NCI-H2196 treated with DMSO at 0.1 percent for 48 hours (cell line): ENCODE data around the gene DNAH14.
"Not testable (repeated sequence)": the region's sequence is repeated elsewhere in the genome, so short reads cannot be mapped to it uniquely, and the experiment has no call there.

Experiments
- DNase-seq: peaks from one replicate; lab custom pipeline; 2025; ENCODE audit not compliant: unreplicated experiment; lab: John Stamatoyannopoulos, UW

DNAH14 gene

DNA sequence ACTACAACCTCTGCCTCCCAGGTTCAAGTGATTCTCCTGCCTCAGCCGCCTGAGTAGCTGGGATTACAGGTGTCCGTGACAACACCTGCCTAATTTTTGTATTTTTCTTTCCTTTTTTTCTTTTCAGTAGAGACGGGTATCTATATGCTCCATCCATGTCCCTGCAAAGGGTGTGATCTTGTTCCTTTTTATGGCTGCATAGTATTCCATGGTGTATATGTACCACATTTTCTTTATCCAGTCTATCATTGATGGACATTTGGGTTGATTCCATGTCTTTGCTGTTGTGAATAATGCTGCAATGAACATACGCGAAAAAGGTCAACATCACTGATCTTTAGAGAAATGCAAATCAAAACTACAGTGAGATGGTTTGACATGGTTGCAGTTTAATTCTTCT lies 62.1 kb downstream of the DNAH14 start:
- not testable (repeated sequence) for DNase-seq

DNA sequence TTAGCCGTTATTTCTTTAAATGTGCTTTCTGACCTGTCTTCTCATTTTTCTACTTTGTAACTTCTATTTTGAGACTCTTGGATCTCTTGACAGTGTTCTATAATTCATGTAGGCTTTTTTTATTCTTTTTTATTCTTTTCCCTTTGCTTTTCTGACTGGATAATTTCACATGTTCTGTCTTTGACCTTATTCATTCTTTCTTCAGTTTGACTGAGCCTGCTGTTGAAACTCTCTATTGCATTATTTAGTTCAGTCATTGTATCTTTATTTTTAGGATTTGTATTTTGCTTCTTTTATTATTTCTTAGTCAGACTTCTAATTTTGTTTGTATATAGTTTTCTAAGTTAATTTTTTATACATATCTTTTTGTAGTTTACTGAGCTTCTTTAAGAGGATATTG lies 66.1 kb downstream of the DNAH14 start:
- DNase-seq: no peak

DNA sequence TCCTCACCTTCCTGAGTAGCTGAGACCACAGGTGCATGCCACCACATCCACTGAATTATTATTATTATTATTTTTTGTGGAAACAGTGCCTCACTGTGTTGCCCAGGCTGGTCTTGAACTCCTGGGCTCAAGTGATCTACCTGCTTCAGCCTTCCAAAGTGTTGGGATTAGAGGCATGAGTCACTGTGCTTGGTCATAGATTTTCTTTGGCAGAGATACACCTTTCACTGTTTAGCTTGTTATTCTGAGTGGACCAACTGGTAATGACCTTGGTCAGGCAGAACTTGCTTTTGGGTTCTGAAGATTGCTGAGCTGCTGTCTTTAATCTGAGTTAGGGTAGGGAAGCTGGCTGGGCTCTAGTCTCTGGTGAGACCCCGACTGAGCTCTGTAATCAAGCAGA lies 66.8 kb downstream of the DNAH14 start:
- DNase-seq: no peak

DNA sequence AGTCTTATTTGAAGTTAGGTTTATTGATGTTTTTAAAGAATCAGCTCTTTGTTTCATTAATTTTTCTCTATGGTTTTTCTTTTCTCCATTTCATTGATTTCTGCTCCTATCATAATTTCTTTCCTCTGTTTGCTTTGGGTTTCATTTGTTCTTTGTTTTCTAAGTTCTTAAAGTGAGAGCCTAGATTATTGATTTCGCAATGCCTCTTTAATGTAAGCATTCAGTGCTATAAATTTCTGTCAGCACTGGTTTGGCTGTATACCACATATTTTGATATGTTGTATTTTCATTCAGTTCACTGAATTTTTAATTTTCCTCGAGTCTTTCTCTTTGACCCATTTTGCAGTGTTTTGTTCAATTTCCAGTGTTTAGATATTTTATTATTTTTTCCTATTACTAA lies 68.7 kb downstream of the DNAH14 start:
- DNase-seq: no peak

- DNase-seq: no peak
These were observed 74.9 kb downstream of the DNAH14 start for GRCh38 chr1:225004396-225004795.

DNA sequence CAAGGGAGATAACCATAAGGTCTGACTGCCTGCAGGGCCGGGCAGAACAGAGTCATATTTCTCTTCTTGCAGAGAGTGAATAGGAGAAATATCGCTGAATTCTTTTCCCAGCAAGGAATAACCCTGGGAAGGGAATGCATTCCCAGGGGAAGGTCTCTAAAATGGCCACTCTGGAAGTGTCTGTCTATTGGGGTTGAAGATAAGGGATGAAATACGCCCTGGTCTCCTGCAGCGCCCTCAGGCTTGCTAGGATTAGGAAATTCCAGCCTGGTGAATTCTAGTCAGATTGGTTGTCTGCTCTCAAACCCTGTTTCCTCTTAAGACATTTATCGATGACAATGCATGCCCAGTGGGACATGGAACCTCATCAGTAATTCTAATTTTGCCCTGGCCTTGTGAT lies 76.9 kb downstream of the DNAH14 start:
- not testable (repeated sequence) for DNase-seq

GRCh38 chr1:225008050-225008449 lies 78.6 kb downstream of the DNAH14 start:
- not testable (repeated sequence) for DNase-seq

DNA sequence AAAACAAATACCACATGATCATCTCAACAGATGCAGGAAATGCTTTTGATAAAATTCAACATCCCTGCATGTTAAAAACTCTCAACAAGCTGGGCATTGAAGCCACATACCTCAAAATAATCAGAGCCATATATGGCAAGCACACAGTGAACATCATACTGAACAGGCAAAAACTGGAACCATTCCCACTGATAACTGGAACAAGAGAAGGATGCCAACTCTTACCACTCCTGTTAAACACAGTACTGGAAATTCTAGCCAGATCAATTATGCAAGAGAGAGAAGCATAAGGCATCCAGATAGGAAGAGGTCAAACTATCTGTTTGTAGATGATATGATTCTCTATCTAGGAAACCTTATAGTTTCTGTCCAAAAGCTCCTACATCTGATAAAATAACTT lies 91.6 kb downstream of the DNAH14 start:
- no peak for DNase-seq

DNA sequence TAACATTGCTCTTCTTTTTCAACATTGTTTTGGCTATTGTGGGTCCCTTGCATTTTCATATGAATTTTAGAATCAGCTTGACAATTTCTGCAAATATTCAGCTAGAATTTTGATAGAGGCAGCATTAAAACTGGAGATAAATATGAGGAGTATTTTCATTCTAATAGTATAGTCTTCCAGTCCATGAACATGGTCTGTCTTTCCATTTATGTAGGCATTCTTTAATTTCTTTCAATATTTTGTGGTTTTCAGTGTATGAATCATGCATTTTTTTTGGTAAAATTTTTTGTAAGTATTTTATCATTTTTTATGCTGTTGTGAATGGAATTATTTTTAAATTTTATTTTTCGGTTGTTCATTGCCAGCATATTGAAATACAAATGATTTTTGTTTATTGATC lies 97.2 kb downstream of the DNAH14 start:
- no peak for DNase-seq

GRCh38 chr1:225036441-225036840 lies 107.0 kb downstream of the DNAH14 start:
- DNase-seq: not testable (repeated sequence)

DNA sequence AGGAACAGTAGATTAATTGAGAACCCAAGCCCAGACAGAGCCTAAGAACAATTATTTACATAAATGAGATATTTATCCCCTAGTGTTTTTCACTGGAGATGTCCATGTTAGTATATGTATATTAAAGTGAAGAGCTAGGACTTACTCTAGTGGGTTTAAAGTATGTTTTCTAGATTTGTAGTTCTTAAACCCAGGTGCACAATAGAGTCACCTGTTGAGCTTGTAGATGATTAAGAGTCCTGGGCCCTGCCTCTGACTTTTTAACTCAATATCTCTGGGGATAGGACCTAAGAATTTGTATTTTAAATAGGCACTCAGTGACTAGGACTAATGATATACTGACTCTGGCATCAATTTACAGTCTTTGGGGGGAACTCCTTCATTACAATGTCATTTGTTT lies 112.8 kb downstream of the DNAH14 start:
- no peak for DNase-seq

DNA sequence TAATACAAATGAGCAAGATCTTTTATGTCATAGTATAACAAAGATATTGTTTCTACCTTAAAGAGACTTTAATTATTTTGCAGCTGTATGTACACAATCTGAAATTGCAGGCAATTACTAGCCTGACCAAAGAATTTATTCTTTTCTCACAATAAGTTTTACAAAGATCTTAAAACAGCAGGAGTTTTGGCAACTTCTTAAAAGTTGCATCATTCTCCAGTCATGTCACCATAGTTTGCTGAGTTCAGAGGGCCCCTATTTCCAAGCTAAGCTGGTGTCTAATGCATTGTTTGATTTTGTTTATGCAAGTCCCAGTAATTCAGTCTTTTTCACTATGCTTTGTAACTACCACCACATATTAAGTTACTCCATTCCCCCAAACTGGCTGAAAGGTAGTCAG lies 114.8 kb downstream of the DNAH14 start:
- no peak for DNase-seq

GRCh38 chr1:225049594-225049993 lies 120.1 kb downstream of the DNAH14 start:
- no peak for DNase-seq

DNA sequence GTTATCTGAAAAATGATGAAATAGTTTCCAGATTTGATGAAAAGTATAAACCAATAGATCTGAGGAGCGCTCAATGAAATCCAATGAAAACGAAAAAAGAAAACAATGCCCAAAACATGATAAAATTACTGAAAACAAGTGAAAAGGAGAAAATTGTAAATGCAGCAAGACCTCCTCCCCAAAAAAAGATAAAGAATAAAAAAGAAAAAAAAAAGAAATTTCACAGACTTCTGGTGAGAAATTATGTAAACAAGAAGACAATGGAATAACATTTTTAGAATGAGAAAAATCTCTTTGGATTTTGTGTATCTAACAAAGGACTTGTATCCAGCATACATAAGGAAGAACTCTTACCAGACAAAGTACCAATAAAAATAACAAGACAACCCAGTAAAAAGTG lies 134.2 kb downstream of the DNAH14 start:
- DNase-seq: no peak

GRCh38 chr1:225070972-225071371 lies 141.5 kb downstream of the DNAH14 start:
- DNase-seq: no peak

- no peak for DNase-seq
These were observed 167.7 kb downstream of the DNAH14 start for GRCh38 chr1:225097175-225097574.

DNA sequence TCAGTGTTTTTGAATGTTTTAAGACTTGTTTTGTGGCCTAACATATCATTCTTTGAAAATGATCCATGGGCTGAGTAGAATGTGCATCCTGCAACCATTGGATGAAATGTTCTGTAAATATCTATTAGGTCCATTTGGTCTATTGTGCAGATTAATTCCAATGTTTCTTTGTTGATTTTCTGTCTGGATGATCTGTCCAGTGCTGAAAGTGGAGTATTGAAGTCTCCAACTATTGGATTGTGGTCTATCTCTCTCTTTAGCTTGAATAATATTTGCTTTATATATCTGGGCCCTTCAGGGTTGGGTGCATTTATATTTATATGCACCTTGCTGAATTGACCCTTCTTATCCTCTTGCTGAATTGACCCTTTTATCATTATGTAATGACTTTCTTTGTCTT lies 181.5 kb downstream of the DNAH14 start:
- DNase-seq: no peak

DNA sequence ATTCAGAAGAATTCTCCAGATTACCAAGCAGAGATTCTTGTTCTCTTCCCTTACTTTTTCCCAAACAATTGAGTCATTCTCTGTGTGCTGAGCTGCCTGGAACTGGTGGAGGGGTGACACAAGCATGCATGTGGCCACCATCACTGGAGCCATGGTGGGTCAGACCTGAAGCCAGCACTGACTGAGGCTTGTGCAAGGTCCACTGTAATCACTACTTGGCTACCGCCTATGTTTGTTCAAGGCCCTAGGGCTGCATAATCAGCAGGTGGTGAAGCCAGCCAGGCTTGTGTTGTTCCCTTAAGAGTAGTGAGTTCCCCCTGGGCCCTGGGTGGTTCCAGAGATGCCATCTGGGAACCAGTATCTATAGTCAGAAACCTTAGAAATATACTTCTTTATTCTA lies 183.8 kb downstream of the DNAH14 start:
- no peak for DNase-seq

GRCh38 chr1:225114354-225114990 lies 185.0 kb downstream of the DNAH14 start:
- no peak for DNase-seq

DNA sequence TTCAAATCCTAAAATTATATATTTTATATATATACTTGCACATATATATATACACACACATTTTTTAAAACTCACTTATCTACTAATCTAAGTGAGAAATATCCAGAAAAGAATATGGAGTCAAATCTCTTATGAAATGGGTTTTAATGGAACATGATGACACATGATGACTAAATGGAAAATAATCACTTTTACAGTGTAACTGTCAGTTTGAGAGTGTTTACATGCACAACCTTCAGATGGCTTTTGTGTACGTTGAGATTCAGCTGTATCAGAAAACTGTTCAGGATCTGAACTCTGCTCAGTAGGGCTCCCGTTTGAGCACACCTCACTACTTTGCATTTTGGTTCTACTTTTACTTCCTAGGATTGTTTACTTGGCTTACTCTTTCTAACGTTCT lies 189.8 kb downstream of the DNAH14 start:
- DNase-seq: no peak

DNA sequence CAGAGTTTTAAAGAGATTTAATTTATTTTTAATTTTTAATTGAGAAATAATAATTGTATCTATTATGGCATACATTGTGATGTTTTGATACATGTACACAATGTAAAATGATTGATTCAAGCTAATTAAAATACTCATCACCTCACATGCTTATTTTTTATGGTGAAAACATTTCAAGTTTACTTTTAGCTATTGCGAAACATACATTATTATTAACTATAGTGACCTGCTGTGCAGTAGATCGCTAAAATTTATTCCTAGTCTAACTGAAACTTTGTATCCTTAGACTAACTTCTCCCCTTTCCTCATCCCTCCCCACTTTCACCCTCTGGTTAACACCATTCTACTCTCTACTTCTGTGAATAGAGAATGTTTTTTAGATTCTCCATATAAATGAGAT lies 191.6 kb downstream of the DNAH14 start:
- DNase-seq: no peak

DNA sequence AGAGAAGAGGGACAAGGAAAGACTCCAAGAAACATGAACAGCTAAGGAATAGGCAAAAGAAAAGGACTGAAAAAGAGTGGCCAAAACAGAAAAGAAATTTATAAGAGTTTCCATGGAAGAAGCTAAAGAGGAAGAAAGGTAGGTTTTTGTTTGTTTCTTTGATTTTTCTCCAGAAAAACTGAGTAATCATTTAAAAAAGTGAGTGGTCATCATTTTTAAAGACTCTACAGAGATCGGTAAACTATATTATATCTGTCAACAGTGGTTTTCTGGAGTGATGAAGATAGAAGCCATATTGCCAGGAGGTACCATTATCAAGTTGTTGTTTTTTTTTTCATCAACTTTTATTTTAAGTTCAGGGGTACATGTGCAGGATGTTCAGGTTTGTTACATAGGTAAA lies 202.4 kb downstream of the DNAH14 start:
- DNase-seq: no peak

DNA sequence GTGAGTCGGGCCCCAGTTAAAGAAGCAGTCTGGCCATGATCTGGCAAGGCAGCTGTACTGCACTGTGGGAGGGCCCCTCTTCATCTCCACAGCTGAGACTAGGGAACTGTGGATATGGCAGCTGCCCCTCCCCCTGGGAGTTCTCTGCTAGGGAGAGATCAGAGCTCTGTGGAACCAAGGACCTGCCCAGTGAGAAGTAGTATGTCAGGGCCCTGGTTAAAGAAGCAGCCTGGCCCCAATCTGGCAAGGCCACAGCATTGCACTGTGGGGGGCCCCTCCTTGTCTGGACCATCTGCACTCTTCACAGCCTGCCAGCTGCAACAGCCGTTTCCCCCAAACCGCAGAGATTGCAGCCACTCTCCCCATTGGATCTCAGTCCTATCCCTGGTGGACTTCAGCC lies 208.5 kb downstream of the DNAH14 start:
- DNase-seq: no peak

GRCh38 chr1:225143001-225143400 lies 213.5 kb downstream of the DNAH14 start:
- no peak for DNase-seq
